Thyroid gland (tissue), 4 donors: ENCODE data around the gene NPW.

ENCODE experiments used
- CTCF ChIP-seq, 6 experiments: fragments of 200-600 bp in 3 of 6; fragments of 450-650 bp in 3 of 6; sonication (generic) in 3 of 6; IDR thresholded peaks; one replicate each; pipeline ENCODE4 v1.5.1; 2016 to 2019; ENCODE audit warnings: antibody characterized with exemption in 6 of 6, mild to moderate bottlenecking in 2 of 6, inconsistent platforms in 1 of 6, moderate library complexity in 1 of 6
- POLR2A ChIP-seq, 2 donors: fragments of 450-650 bp; IDR thresholded peaks; one replicate each; pipeline ENCODE4 v1.6.1; 2017; ENCODE audit warnings: antibody characterized with exemption in 2 of 2, mild to moderate bottlenecking in 2 of 2, moderate library complexity in 1 of 2

GRCh38 chr16:2007081-2007836 is 12.3 kb upstream of the NPW start:
- TF ChIP-seq POLR2A (IDR thresholded peaks at IDR 0.05) (no peak), CTCF (IDR thresholded peaks at IDR 0.05) (no peak)
